ENCODE results near the gene CFAP141. TPM values are rescaled to one million over a fixed set of nuclear protein-coding genes. Genes with fewer than 3 reads are reported as not detected.
"Not testable (repeated sequence)": the region's sequence is repeated elsewhere in the genome, so short reads cannot be mapped to it uniquely, and the experiment has no call there.

Gene CFAP141
- polyA plus RNA-seq, 1 donor (not counting 4 experiments of a cell fraction or from before 2014, with no cell fraction given): not detected

DNA sequence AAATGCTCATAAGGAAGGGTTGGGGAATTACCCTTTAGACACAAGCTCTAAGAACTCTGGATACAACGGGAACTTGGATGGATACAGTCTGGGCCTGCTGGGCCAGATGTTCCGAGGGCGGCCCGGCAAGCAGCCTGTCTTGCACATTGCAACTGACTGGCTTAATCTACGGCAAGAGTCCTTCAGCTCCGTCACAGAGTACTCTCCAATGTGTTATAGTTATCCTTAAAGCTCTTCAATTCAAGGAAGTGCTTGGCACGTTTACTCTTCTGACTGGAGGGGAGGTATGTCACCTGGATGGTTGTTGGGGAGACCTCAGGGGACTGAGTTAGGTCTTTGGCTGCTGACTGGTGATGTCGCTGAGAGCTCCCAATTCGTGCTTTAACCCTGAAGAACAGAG, 1.1 kb upstream of the CFAP141 start:
- Histone ChIP-seq H3K4me1 (ENCODE audit: control insufficient read depth, extremely low read depth, insufficient read depth, low read length) (no peaks in the 10 kb centered on the region), H3K9me1 (ENCODE audit: control insufficient read depth, extremely low read depth, insufficient read depth, low read length) (no peaks in the 10 kb centered on the region), H3K9ac (ENCODE audit: control insufficient read depth, extremely low read depth, insufficient read depth, low read length) (no peak overlapping the region), H3K27me3 (ENCODE audit: control insufficient read depth, extremely low read depth, insufficient read depth, low read length) (no peaks in the 10 kb centered on the region), H3K79me2 (ENCODE audit: control insufficient read depth, insufficient read depth, low read length) (no peaks in the 10 kb centered on the region), H3K9me3 (ENCODE audit: control insufficient read depth, low read depth, low read length) (no peaks in the 10 kb centered on the region), H3K36me3 (ENCODE audit: control insufficient read depth in 2 of 2, extremely low read depth in 1 of 2, insufficient read depth in 2 of 2, low read length in 2 of 2) (peaks cover 13 to 28% of the 10 kb centered on the region in 2 experiments), H2AFZ (ENCODE audit: control insufficient read depth, low read length) (no peak overlapping the region), H3K4me2 (ENCODE audit: control insufficient read depth, extremely low read depth, insufficient read depth, low read depth, low read length) (no peak overlapping the region), H4K20me1 (ENCODE audit: control insufficient read depth, extremely low read depth, insufficient read depth, low read length) (no peaks in the 10 kb centered on the region), H3K4me3 (ENCODE audit: control insufficient read depth in 2 of 3, extremely low read depth in 1 of 3, insufficient read depth in 2 of 3, low read depth in 1 of 3, low read length in 3 of 3) (no peak overlapping the region), H3K27ac (ENCODE audit: control insufficient read depth, insufficient read depth, low read length) (no peak overlapping the region)
- dilution Hi-C loops (cut with MboI; ENCODE audit: extremely low pct_ligation_motif_present, low sequenced_read_pairs): no loop called here
- TF ChIP-seq, protein P1, sequence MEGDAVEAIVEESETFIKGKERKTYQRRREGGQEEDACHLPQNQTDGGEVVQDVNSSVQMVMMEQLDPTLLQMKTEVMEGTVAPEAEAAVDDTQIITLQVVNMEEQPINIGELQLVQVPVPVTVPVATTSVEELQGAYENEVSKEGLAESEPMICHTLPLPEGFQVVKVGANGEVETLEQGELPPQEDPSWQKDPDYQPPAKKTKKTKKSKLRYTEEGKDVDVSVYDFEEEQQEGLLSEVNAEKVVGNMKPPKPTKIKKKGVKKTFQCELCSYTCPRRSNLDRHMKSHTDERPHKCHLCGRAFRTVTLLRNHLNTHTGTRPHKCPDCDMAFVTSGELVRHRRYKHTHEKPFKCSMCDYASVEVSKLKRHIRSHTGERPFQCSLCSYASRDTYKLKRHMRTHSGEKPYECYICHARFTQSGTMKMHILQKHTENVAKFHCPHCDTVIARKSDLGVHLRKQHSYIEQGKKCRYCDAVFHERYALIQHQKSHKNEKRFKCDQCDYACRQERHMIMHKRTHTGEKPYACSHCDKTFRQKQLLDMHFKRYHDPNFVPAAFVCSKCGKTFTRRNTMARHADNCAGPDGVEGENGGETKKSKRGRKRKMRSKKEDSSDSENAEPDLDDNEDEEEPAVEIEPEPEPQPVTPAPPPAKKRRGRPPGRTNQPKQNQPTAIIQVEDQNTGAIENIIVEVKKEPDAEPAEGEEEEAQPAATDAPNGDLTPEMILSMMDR (optimal IDR thresholded peaks at IDR 0.05 in 1 of 3, IDR thresholded peaks at IDR 0.05 in 1 of 3, conservative IDR thresholded peaks at IDR 0.05 in 1 of 3; ENCODE audit: extremely low read depth in 1 of 3, insufficient read depth in 2 of 3, low read length in 3 of 3): no peak
- TF ChIP-seq EZH2 (IDR thresholded peaks at IDR 0.05; ENCODE audit: low read length): no peak
- DNase-seq (ENCODE audit: low read depth, low spot score) (no peak), FAIRE-seq (no peak)

DNA sequence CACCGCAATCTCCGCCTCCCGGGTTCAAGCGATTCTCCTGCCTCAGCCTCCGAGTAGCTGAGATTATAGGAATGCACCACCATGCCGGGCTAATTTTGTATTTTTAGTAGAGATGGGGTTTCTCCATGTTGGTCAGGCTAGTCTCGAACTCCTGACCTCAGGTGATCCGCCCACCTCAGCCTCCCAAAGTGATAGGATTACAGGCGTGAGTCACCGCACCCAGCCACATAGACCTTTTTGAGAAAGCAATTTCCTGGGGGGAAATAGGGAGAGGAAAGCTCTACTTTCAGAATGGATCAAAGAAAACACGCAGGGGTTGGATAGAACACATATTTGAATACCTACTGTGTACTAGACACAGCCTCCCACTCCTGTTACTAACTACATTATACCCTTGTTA, 355 bp downstream of the CFAP141 start:
- H3K4me2 ChIP-seq (ENCODE audit: control insufficient read depth, extremely low read depth, insufficient read depth, low read depth, low read length); H3K4me1 ChIP-seq (ENCODE audit: control insufficient read depth, extremely low read depth, insufficient read depth, low read length); H3K9me1 ChIP-seq (ENCODE audit: control insufficient read depth, extremely low read depth, insufficient read depth, low read length); H3K9me3 ChIP-seq (ENCODE audit: control insufficient read depth, low read depth, low read length); H2AFZ ChIP-seq (ENCODE audit: control insufficient read depth, low read length); H3K9ac ChIP-seq (ENCODE audit: control insufficient read depth, extremely low read depth, insufficient read depth, low read length); H3K27me3 ChIP-seq (ENCODE audit: control insufficient read depth, extremely low read depth, insufficient read depth, low read length); H4K20me1 ChIP-seq (ENCODE audit: control insufficient read depth, extremely low read depth, insufficient read depth, low read length); H3K4me3 ChIP-seq (ENCODE audit: control insufficient read depth in 2 of 3, extremely low read depth in 1 of 3, insufficient read depth in 2 of 3, low read depth in 1 of 3, low read length in 3 of 3); DNase-seq (ENCODE audit: low read depth, low spot score); dilution Hi-C loops (cut with MboI; ENCODE audit: extremely low pct_ligation_motif_present, low sequenced_read_pairs); FAIRE-seq; H3K27ac ChIP-seq (ENCODE audit: control insufficient read depth, insufficient read depth, low read length); H3K79me2 ChIP-seq (ENCODE audit: control insufficient read depth, insufficient read depth, low read length): not testable (repeated sequence)
- H3K36me3 ChIP-seq (ENCODE audit: control insufficient read depth in 2 of 2, extremely low read depth in 1 of 2, insufficient read depth in 2 of 2, low read length in 2 of 2): peaks cover 8 to 19% of the 10 kb centered on the region in 2 experiments

DNA sequence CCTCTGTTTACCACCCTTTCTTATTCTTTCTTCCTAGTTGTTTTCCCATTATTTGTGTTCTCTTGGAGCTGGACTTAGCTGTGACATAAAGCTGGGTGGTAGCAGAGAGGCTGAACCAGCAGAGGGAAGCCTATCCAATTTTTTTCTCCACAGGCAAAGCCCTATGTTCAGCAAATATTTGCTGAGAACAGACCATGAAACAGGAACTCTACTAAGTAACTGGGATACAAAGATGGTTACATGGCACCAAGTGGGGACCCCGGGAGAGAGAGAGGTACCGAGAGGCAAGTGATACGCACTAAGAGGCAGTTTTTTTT, 6.6 kb downstream of the CFAP141 start:
- H3K9me1 ChIP-seq (ENCODE audit: control insufficient read depth, extremely low read depth, insufficient read depth, low read length): no peaks in the 10 kb centered on the region
- dilution Hi-C loops (cut with MboI; ENCODE audit: extremely low pct_ligation_motif_present, low sequenced_read_pairs): no loop called here
- H3K4me2 ChIP-seq (ENCODE audit: control insufficient read depth, extremely low read depth, insufficient read depth, low read depth, low read length): no peak overlapping the region
- no peaks in the 10 kb centered on the region for H3K27me3 ChIP-seq (ENCODE audit: control insufficient read depth, extremely low read depth, insufficient read depth, low read length)
- peaks cover 13% of the 10 kb centered on the region for H3K4me1 ChIP-seq (ENCODE audit: control insufficient read depth, extremely low read depth, insufficient read depth, low read length)
- no peak for TF ChIP-seq EZH2 (IDR thresholded peaks at IDR 0.05; ENCODE audit: low read length)
- TF ChIP-seq, protein P1 (optimal IDR thresholded peaks at IDR 0.05 in 1 of 3, IDR thresholded peaks at IDR 0.05 in 1 of 3, conservative IDR thresholded peaks at IDR 0.05 in 1 of 3; ENCODE audit: extremely low read depth in 1 of 3, insufficient read depth in 2 of 3, low read length in 3 of 3): no peak
- DNase-seq (ENCODE audit: low read depth, low spot score) (no peak), FAIRE-seq (no peak)
- no peak overlapping the region for H3K27ac ChIP-seq (ENCODE audit: control insufficient read depth, insufficient read depth, low read length)
- no peaks in the 10 kb centered on the region for H4K20me1 ChIP-seq (ENCODE audit: control insufficient read depth, extremely low read depth, insufficient read depth, low read length)
- H3K4me3 ChIP-seq (ENCODE audit: control insufficient read depth in 2 of 3, extremely low read depth in 1 of 3, insufficient read depth in 2 of 3, low read depth in 1 of 3, low read length in 3 of 3): no peak overlapping the region
- H2AFZ ChIP-seq (ENCODE audit: control insufficient read depth, low read length): no peak overlapping the region
- no peaks in the 10 kb centered on the region for H3K9me3 ChIP-seq (ENCODE audit: control insufficient read depth, low read depth, low read length)
- no peaks in the 10 kb centered on the region for H3K36me3 ChIP-seq (ENCODE audit: control insufficient read depth in 2 of 2, extremely low read depth in 1 of 2, insufficient read depth in 2 of 2, low read length in 2 of 2)
- H3K79me2 ChIP-seq (ENCODE audit: control insufficient read depth, insufficient read depth, low read length): no peaks in the 10 kb centered on the region
- no peak overlapping the region for H3K9ac ChIP-seq (ENCODE audit: control insufficient read depth, extremely low read depth, insufficient read depth, low read length)

Measured in keratinocyte (primary cell).